ENCODE results near the gene CHRNG.
"Not testable (repeated sequence)": the region's sequence is repeated elsewhere in the genome, so short reads cannot be mapped to it uniquely, and the experiment has no call there.

CHRNG gene

GRCh38 chr2:232545511-232546375 lies 6.3 kb downstream of the CHRNG start:
- DNase-seq, result no peak

- DNase-seq, result no peak
Observed at GRCh38 chr2:232547991-232548390, 8.5 kb downstream of the CHRNG start.

- DNase-seq, result peak; percentile 26
Observed at GRCh38 chr2:232549655-232550353, 10.3 kb downstream of the CHRNG start.

GRCh38 chr2:232550354-232551249 lies 11.1 kb downstream of the CHRNG start, which contains the start of the genes EIF4E2 and TIGD1:
TSS of gene EIF4E2 (plus strand) at chr2:232550689. CDS start at chr2:232550725, 36 bp downstream.
TSS of gene TIGD1 (minus strand) at chr2:232550557. CDS start at chr2:232549882, 675 bp downstream.
- peak; percentile 79 for DNase-seq

GRCh38 chr2:232551250-232551638 lies 11.8 kb downstream of the CHRNG start:
- DNase-seq, result no peak

GRCh38 chr2:232551776-232552175 lies 12.3 kb downstream of the CHRNG start:
- no peak for DNase-seq

- DNase-seq, result no peak
Observed at GRCh38 chr2:232556426-232556825, 16.9 kb downstream of the CHRNG start.

GRCh38 chr2:232562515-232563151 lies 23.1 kb downstream of the CHRNG start:
- DNase-seq, result no peak

- no peak for DNase-seq
Observed at GRCh38 chr2:232563580-232563979, 24.1 kb downstream of the CHRNG start.

GRCh38 chr2:232567721-232568120 lies 28.2 kb downstream of the CHRNG start:
- DNase-seq, result no peak

- peak; percentile 7 for DNase-seq
Observed at GRCh38 chr2:232568161-232568560, 28.7 kb downstream of the CHRNG start.

- no peak for DNase-seq
Observed at GRCh38 chr2:232569541-232569940, 30.0 kb downstream of the CHRNG start.

GRCh38 chr2:232570481-232570880 lies 31.0 kb downstream of the CHRNG start:
- not testable (repeated sequence) for DNase-seq

GRCh38 chr2:232571026-232571474 lies 31.6 kb downstream of the CHRNG start:
- no peak for DNase-seq

GRCh38 chr2:232573042-232573441 lies 33.5 kb downstream of the CHRNG start:
- peak; percentile 2 for DNase-seq

GRCh38 chr2:232573771-232574435 lies 34.4 kb downstream of the CHRNG start:
- DNase-seq, result no peak

- DNase-seq, result no peak
Observed at GRCh38 chr2:232574674-232575403, 35.3 kb downstream of the CHRNG start.

- no peak for DNase-seq
Observed at GRCh38 chr2:232575404-232575746, 35.9 kb downstream of the CHRNG start.

- DNase-seq, result no peak
Observed at GRCh38 chr2:232576995-232577394, 37.5 kb downstream of the CHRNG start.

GRCh38 chr2:232577841-232578240 lies 38.3 kb downstream of the CHRNG start:
- DNase-seq, result no peak

- DNase-seq, result no peak
Observed at GRCh38 chr2:232578626-232579025, 39.1 kb downstream of the CHRNG start.

Measured in kidney glomerular epithelial cell (primary cell).